Urinary bladder (tissue), 4 donors: ENCODE data around the gene TMBIM6. TPM values are rescaled to one million over a fixed set of nuclear protein-coding genes. Genes with fewer than 3 reads are reported as not detected.

ENCODE experiments used
- DNase-seq: peaks from one replicate; pipeline ENCODE4 v3.0.0-alpha.2; 2015; ENCODE audit errors: extremely low spot score
- H3K27ac ChIP-seq: one replicate; pipeline ENCODE4 v1.5.1; 2013; ENCODE audit warnings: low read depth, mild to moderate bottlenecking, moderate library complexity
- H3K36me3 ChIP-seq: one replicate; pipeline ENCODE4 v1.6.1; 2013; ENCODE audit warnings: mild to moderate bottlenecking, moderate library complexity; ENCODE audit not compliant: insufficient read depth
- H3K4me1 ChIP-seq: one replicate; pipeline ENCODE4 v1.6.1; 2013; ENCODE audit warnings: mild to moderate bottlenecking, moderate library complexity; ENCODE audit not compliant: insufficient read depth
- H3K4me3 ChIP-seq: one replicate; pipeline ENCODE4 v1.5.1; 2013; ENCODE audit warnings: low read depth, low read length
- WGBS: extraction: QIAGEN DNeasy Blood & Tissue Kit; methylation state at CpG from one replicate; pipeline ENCODE4 v1.1.7; 2013; 5-methylcytosine and 5-hydroxymethylcytosine counted together
- polyA plus RNA-seq: library from polyadenylated mRNA; stranded (reverse); fragments of 200-250 nt; gene quantifications from one replicate; pipeline ENCODE4 v1.2.3, GENCODE V29; 2013
- total RNA-seq: library from RNA; depleted of rRNA; stranded (reverse); fragments of >200 nt; gene quantifications from one replicate; pipeline ENCODE4 v1.2.3, GENCODE V29; 2014
- donor health status: healthy with polysubstance abuse.
- donor health status: healthy.

TMBIM6 gene
- total and polyA plus RNA-seq, 2 donors = 305 to 395 TPM

GRCh38 chr12:49801141-49802063 lies 60.0 kb downstream of the TMBIM6 start:
- Histone ChIP-seq H3K36me3 (peaks cover 8% of the 10 kb centered on the region), H3K27ac (no peak overlapping the region), H3K4me3 (no peak overlapping the region), H3K4me1 (no peaks in the 10 kb centered on the region)
- no peak for DNase-seq
- 86% methylated on average over 17 of the region's 17 CpGs for WGBS

- DNase-seq = no peak
- no peak overlapping the region for H3K4me3 ChIP-seq
- H3K4me1 ChIP-seq = no peaks in the 10 kb centered on the region
- H3K27ac ChIP-seq = no peak overlapping the region
- peaks cover 2% of the 10 kb centered on the region for H3K36me3 ChIP-seq
- WGBS = 89% methylated on average over 12 of the region's 12 CpGs
Observed at GRCh38 chr12:49803693-49804450, 62.5 kb downstream of the TMBIM6 start.

GRCh38 chr12:49804821-49805220 lies 63.5 kb downstream of the TMBIM6 start:
- no peak for DNase-seq
- H3K27ac ChIP-seq = no peak overlapping the region
- H3K36me3 ChIP-seq = peaks cover 2% of the 10 kb centered on the region
- no peak overlapping the region for H3K4me3 ChIP-seq
- H3K4me1 ChIP-seq = no peaks in the 10 kb centered on the region
- 93% methylated on average over 10 of the region's 10 CpGs for WGBS

- peaks cover 2% of the 10 kb centered on the region for H3K36me3 ChIP-seq
- H3K4me1 ChIP-seq = no peaks in the 10 kb centered on the region
- no peak overlapping the region for H3K27ac ChIP-seq
- no peak overlapping the region for H3K4me3 ChIP-seq
- no peak for DNase-seq
- 92% methylated on average over 5 of the region's 5 CpGs for WGBS
Observed at GRCh38 chr12:49805409-49805808, 64.1 kb downstream of the TMBIM6 start.

GRCh38 chr12:49806321-49806813 lies 65.0 kb downstream of the TMBIM6 start:
- no peak for DNase-seq
- no peaks in the 10 kb centered on the region for H3K4me1 ChIP-seq
- 76% methylated on average over 7 of the region's 7 CpGs for WGBS
- H3K27ac ChIP-seq = no peak overlapping the region
- peaks cover 2% of the 10 kb centered on the region for H3K36me3 ChIP-seq
- no peak overlapping the region for H3K4me3 ChIP-seq

DNA sequence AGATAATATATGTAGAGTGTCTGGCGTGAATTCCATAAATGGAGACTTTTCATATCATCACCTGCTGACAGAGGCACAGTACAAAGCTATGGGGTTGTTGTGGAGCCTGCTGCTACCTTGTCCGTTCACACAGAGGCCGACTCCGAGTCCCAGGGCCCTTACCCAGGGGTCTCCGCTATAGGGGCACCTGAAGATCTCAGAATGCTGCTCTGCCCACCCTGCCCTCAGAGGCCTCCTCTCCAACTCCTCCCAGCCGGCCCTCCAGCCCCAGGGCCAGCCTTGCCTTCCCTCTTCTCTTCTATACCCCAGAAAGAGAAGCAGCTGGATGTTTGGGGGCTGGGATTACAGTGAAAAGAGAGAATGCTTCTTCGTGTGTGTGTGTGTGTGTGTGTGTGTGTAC lies 65.5 kb downstream of the TMBIM6 start:
- no peak for DNase-seq
- no peak overlapping the region for H3K27ac ChIP-seq
- H3K4me1 ChIP-seq = no peaks in the 10 kb centered on the region
- no peak overlapping the region for H3K4me3 ChIP-seq
- peaks cover 2% of the 10 kb centered on the region for H3K36me3 ChIP-seq
- WGBS = 86% methylated on average over 7 of the region's 7 CpGs

- Histone ChIP-seq H3K4me3 (no peak overlapping the region), H3K27ac (no peak overlapping the region), H3K4me1 (no peaks in the 10 kb centered on the region), H3K36me3 (peaks cover 2% of the 10 kb centered on the region)
- no peak for DNase-seq
- 85% methylated on average over 12 of the region's 12 CpGs for WGBS
Observed at GRCh38 chr12:49807991-49808580, 66.7 kb downstream of the TMBIM6 start.

GRCh38 chr12:49808686-49809380 lies 67.5 kb downstream of the TMBIM6 start:
- WGBS = 47% methylated on average over 14 of the region's 14 CpGs
- DNase-seq = no peak
- no peaks in the 10 kb centered on the region for H3K4me1 ChIP-seq
- no peak overlapping the region for H3K27ac ChIP-seq
- peaks cover 2% of the 10 kb centered on the region for H3K36me3 ChIP-seq
- no peak overlapping the region for H3K4me3 ChIP-seq

DNA sequence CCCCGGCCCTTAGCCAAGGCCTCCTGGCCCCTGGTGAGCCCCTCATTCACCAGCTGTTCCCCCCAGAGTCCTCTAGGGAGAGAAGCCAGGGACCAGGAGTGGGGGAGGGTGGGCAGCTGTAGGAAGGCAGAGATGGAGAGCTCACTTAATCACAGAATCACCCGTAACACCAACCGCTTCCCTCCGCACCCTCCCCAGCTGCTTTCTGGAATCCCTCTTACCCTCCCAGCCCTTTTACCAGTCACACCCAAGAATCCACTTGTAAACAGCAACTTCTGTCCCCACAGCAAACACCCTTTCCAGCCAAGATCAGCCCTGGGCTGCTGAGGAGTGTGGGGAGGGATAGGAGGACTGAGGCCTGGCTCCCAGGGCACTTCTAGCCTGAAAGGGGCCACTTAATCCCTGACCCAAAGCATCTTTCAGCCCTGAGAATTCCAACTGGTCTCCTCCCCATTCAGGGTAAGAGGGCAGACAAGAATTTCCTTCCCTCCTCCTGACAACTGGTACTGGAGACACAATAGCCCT lies 68.1 kb downstream of the TMBIM6 start:
- H3K4me1 ChIP-seq = no peaks in the 10 kb centered on the region
- H3K4me3 ChIP-seq = no peak overlapping the region
- DNase-seq = no peak
- 53% methylated on average over 4 of the region's 4 CpGs for WGBS
- peaks cover 2% of the 10 kb centered on the region for H3K36me3 ChIP-seq
- no peak overlapping the region for H3K27ac ChIP-seq

- H3K4me3 ChIP-seq = no peak overlapping the region
- no peaks in the 10 kb centered on the region for H3K4me1 ChIP-seq
- WGBS = 42% methylated on average over 9 of the region's 9 CpGs
- no peak for DNase-seq
- no peak overlapping the region for H3K27ac ChIP-seq
- peaks cover 2% of the 10 kb centered on the region for H3K36me3 ChIP-seq
Observed at GRCh38 chr12:49809906-49810389, 68.6 kb downstream of the TMBIM6 start.

DNA sequence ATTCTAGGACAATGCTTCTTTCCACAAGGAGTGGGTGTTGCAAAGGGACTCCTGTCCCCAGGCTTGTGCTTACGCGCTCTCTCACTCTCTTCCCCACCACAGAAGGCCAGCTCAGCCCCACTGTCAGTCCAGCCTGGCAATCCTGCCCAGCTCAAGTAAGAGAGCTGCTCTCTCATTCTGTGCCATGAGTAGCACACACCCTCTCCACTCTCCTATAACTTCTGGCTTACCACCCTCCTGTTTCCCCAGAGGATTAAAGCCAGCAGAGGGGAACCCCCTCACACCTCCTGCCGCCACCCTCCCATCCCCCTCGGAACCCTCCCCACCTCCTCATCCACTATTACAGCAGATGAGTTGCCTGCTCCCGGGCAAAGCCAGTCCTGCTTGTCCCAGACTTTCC lies 69.8 kb downstream of the TMBIM6 start:
- Histone ChIP-seq H3K4me1 (no peaks in the 10 kb centered on the region), H3K27ac (no peak overlapping the region)
- no peak for DNase-seq

DNA sequence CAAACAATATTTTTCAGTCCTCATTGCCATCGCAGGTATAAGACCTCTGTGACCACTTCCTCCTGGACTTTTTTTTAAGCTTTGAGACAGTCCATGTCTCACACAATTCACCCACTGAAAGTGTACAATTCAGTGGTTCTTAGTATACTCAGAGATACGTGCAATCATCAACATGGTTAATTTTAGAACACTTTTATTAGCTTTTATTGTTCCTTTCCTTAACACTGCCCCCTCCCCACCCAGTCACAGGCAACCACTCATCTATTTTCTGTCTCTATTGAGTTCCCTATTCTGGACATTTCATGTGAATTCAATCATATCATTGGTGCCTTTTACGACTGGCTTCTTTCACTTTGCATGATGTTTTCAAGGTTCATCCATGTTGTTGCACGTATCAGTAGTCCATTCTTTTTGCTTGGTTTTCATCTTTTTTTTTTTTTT lies 70.6 kb downstream of the TMBIM6 start:
- no peak overlapping the region for H3K27ac ChIP-seq
- no peaks in the 10 kb centered on the region for H3K36me3 ChIP-seq
- 85% methylated on average over 4 of the region's 4 CpGs for WGBS
- no peaks in the 10 kb centered on the region for H3K4me1 ChIP-seq
- DNase-seq = no peak
- H3K4me3 ChIP-seq = no peak overlapping the region

More for the DNA sequence above, 69.8 kb downstream of the TMBIM6 start:
- no peaks in the 10 kb centered on the region for H3K36me3 ChIP-seq
- WGBS = 77% methylated on average over 5 of the region's 5 CpGs
- H3K4me3 ChIP-seq = no peak overlapping the region

DNA sequence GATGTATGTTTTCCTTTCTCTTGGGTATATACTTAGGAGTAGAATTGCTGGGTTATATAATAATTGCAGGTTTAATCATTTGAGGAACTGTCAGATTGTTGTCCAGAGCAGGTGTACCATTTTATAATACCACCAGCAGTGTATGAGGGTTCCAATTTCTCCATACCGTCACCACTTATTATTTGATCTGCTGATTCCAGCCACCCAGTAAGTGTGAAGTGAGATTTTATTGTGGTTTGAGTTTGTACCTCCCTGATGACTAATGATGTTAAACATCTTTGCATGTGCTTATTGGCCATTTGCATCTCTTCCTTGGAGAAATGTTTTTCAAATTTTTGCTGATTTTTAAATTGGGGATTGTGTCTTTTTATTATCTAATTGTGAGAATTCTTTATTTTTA lies 71.8 kb downstream of the TMBIM6 start:
- H3K4me3 ChIP-seq = no peak overlapping the region
- H3K27ac ChIP-seq = no peak overlapping the region
- WGBS = 87% methylated on average over 1 of the region's 1 CpG
- H3K36me3 ChIP-seq = no peaks in the 10 kb centered on the region
- no peak for DNase-seq
- H3K4me1 ChIP-seq = no peaks in the 10 kb centered on the region
